Hepatic stellate cell (primary cell): ENCODE results near the gene FGF21.
A peak's percentile ranks its signal among the peaks of the same experiment; 100 is the strongest.
"Not testable (repeated sequence)": the region's sequence is repeated elsewhere in the genome, so short reads cannot be mapped to it uniquely, and the experiment has no call there.

Experiments
- DNase-seq: peaks from one replicate; pipeline ENCODE4 v3.0.0; 2011; ENCODE audit warnings: low spot score

Gene FGF21

GRCh38 chr19:48787331-48787730 lies 32.0 kb downstream of the FGF21 start:
- not testable (repeated sequence) for DNase-seq

- no peak for DNase-seq
Observed at GRCh38 chr19:48793271-48793670, 37.9 kb downstream of the FGF21 start.

- no peak for DNase-seq
Observed at GRCh38 chr19:48794291-48794690, 39.0 kb downstream of the FGF21 start.

GRCh38 chr19:48795055-48795684 lies 39.8 kb downstream of the FGF21 start:
- DNase-seq, result peak; percentile 95

GRCh38 chr19:48795685-48796070 lies 40.4 kb downstream of the FGF21 start:
- DNase-seq, result no peak

- no peak for DNase-seq
Observed at GRCh38 chr19:48796298-48797083, 41.2 kb downstream of the FGF21 start.

GRCh38 chr19:48797103-48797502 lies 41.8 kb downstream of the FGF21 start:
- no peak for DNase-seq

- no peak for DNase-seq
Observed at GRCh38 chr19:48798937-48799336, 43.6 kb downstream of the FGF21 start.

- no peak for DNase-seq
Observed at GRCh38 chr19:48799358-48800300, 44.3 kb downstream of the FGF21 start.

- DNase-seq, result no peak
Observed at GRCh38 chr19:48802623-48803022, 47.3 kb downstream of the FGF21 start.

- DNase-seq, result no peak
Observed at GRCh38 chr19:48804496-48804895, 49.2 kb downstream of the FGF21 start.

- DNase-seq, result no peak
Observed at GRCh38 chr19:48805452-48805851, 50.1 kb downstream of the FGF21 start.

- DNase-seq, result no peak
Observed at GRCh38 chr19:48806518-48806817, 51.1 kb downstream of the FGF21 start.

GRCh38 chr19:48806818-48807589 lies 51.7 kb downstream of the FGF21 start:
- DNase-seq, result peak; percentile 70

- DNase-seq, result no peak
Observed at GRCh38 chr19:48807590-48808308, 52.4 kb downstream of the FGF21 start.
